Endodermal cell (in vitro differentiated cells): ENCODE measurements around the gene UBN1. TPM values are rescaled to one million over a fixed set of nuclear protein-coding genes. Genes with fewer than 3 reads are reported as not detected.

ENCODE experiments used
- DNase-seq: peaks from one replicate; pipeline ENCODE4 v3.0.0-alpha.2; 2017
- H3K27ac ChIP-seq: 2 replicates; pipeline ENCODE4 v1.5.1; 2013; ENCODE audit warnings: mild to moderate bottlenecking, low read depth, low read length, moderate library complexity
- H3K27me3 ChIP-seq: 2 replicates; pipeline ENCODE4 v1.6.1; 2013; ENCODE audit warnings: mild to moderate bottlenecking, low read length, moderate library complexity; ENCODE audit not compliant: insufficient read depth, control insufficient read depth, poor library complexity, severe bottlenecking
- H3K36me3 ChIP-seq: 2 replicates; pipeline ENCODE4 v1.7.0; 2013; ENCODE audit warnings: mild to moderate bottlenecking, low read length, moderate library complexity; ENCODE audit not compliant: control insufficient read depth, insufficient read depth
- H3K4me1 ChIP-seq: one replicate; pipeline ENCODE4 v1.7.0; 2013; ENCODE audit warnings: low read length; ENCODE audit not compliant: control insufficient read depth, insufficient read depth
- H3K4me3 ChIP-seq: 2 replicates; pipeline ENCODE4 v1.5.1; 2013; ENCODE audit warnings: mild to moderate bottlenecking, low read length, moderate library complexity
- H3K9ac ChIP-seq: 2 replicates; pipeline ENCODE4 v1.6.1; 2013; ENCODE audit warnings: mild to moderate bottlenecking, low read length, moderate library complexity; ENCODE audit not compliant: poor library complexity, severe bottlenecking; ENCODE audit errors: extremely low read depth
- H3K9me3 ChIP-seq: 2 replicates; pipeline ENCODE4 v1.6.1; 2013; ENCODE audit warnings: mild to moderate bottlenecking, low read length, moderate library complexity; ENCODE audit not compliant: control insufficient read depth
- H3K27ac Mint-ChIP-seq: 2 replicates; pipeline ENCODE4 v1.8.0; 2020; ENCODE audit warnings: mixed read lengths
- H3K27me3 Mint-ChIP-seq: 2 replicates; pipeline ENCODE4 v1.8.0; 2021; ENCODE audit warnings: mild to moderate bottlenecking, mixed read lengths; ENCODE audit not compliant: insufficient read depth
- H3K36me3 Mint-ChIP-seq: 2 replicates; pipeline ENCODE4 v1.8.0; 2020; ENCODE audit warnings: low read depth, mixed read lengths
- H3K4me1 Mint-ChIP-seq: 2 replicates; pipeline ENCODE4 v1.8.0; 2020; ENCODE audit warnings: mixed read lengths
- H3K4me3 Mint-ChIP-seq: 2 replicates; pipeline ENCODE4 v1.8.0; 2020; ENCODE audit warnings: mild to moderate bottlenecking, moderate library complexity, mixed read lengths
- H3K9me3 Mint-ChIP-seq: 2 replicates; pipeline ENCODE4 v1.8.0; 2020; ENCODE audit warnings: mild to moderate bottlenecking, mixed read lengths
- WGBS, 2 experiments: methylation state at CpG; one replicate each; pipeline versions ENCODE4 v1.1.5 to v1.1.7; 2013; ENCODE audit warnings: missing lambda C conversion rate in 2 of 2, mixed read lengths in 1 of 2; ENCODE audit not compliant: insufficient coverage in 1 of 2, insufficient read length in 1 of 2; 5-methylcytosine and 5-hydroxymethylcytosine counted together
- total RNA-seq, 2 donors: library from RNA; stranded (reverse); fragmentation: NEBNext Ultra II Directional in 1 of 2; extraction: Animal tissue kit (Norgen Biotek cat#: 25700) in 1 of 2; gene quantifications; 2 replicates in 1 of 2; 3 replicates in 1 of 2; pipeline ENCODE4 v1.2.1, GENCODE V29; 2021
- TF ChIP-seq, protein P1 (sequence below): fragments of 200-600 bp; sonication (generic); conservative IDR thresholded peaks from 2 replicates; pipeline ENCODE4 v1.5.0; 2021; ENCODE audit warnings: antibody characterized with exemption, mild to moderate bottlenecking

Gene UBN1
- total RNA-seq, 2 donors from 2014 or later: 36.8 to 46.7 TPM

DNA sequence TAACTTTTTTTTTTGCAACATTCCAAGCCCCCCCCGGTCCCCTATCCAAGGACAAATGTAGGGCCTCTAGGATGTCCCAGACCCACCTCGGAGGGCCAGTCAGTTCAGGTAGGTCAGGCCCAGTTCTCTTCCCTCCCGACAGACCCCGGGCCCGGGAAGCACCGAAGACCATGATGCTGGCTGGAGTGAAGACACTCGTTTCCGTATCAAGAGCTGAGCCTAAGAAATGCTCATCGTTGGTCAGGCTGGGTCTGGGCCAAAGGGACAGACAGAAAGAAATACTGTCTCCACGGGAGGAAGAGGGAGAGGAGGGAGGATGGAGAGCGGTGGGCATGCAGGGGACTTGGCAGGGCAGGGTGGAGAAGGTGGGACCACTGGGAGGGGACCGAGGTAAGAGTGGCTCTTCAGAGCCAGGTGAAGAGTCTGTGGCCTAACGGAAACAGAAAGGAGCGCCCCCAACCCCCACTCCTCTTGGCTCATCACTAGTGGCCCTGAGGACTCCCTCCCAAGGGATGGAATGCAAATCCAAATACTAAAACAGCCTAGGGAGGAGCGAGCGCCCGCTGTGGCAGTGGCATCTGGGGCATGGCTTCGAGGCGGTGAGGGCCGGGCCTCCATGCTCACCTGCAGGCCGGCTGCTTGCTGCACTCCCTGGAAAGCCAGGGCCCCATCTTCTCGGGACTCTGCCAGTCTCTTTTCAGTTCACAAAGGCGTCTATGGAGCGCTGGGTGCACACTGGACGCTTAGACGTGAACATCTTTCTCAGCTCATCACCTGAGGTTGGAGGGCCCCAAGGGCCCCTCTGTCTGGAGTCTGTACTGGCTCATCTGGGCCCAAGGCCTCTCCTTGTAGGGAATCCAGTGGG lies 43.2 kb upstream of the UBN1 start:
- peak overlapping the region; percentile 68 for H3K4me3 Mint-ChIP-seq
- TF ChIP-seq, protein P1, sequence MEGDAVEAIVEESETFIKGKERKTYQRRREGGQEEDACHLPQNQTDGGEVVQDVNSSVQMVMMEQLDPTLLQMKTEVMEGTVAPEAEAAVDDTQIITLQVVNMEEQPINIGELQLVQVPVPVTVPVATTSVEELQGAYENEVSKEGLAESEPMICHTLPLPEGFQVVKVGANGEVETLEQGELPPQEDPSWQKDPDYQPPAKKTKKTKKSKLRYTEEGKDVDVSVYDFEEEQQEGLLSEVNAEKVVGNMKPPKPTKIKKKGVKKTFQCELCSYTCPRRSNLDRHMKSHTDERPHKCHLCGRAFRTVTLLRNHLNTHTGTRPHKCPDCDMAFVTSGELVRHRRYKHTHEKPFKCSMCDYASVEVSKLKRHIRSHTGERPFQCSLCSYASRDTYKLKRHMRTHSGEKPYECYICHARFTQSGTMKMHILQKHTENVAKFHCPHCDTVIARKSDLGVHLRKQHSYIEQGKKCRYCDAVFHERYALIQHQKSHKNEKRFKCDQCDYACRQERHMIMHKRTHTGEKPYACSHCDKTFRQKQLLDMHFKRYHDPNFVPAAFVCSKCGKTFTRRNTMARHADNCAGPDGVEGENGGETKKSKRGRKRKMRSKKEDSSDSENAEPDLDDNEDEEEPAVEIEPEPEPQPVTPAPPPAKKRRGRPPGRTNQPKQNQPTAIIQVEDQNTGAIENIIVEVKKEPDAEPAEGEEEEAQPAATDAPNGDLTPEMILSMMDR: no peak
- peaks cover 34% of the 10 kb centered on the region for H3K36me3 Mint-ChIP-seq
- Histone ChIP-seq H3K4me1 (peaks cover 9% of the 10 kb centered on the region), H3K9ac (no peak overlapping the region), H3K4me3 (no peak overlapping the region), H3K9me3 (no peaks in the 10 kb centered on the region), H3K36me3 (peaks cover 35% of the 10 kb centered on the region), H3K27ac (no peak overlapping the region), H3K27me3 (no peaks in the 10 kb centered on the region)
- peaks cover 9% of the 10 kb centered on the region for H3K4me1 Mint-ChIP-seq
- WGBS, 2 experiments: 90 to 91% methylated on average over 22 to 26 of the region's 26 CpGs
- DNase-seq: no peak
- no peaks in the 10 kb centered on the region for H3K27me3 Mint-ChIP-seq
- peak overlapping the region; percentile 13 for H3K27ac Mint-ChIP-seq
- no peaks in the 10 kb centered on the region for H3K9me3 Mint-ChIP-seq

DNA sequence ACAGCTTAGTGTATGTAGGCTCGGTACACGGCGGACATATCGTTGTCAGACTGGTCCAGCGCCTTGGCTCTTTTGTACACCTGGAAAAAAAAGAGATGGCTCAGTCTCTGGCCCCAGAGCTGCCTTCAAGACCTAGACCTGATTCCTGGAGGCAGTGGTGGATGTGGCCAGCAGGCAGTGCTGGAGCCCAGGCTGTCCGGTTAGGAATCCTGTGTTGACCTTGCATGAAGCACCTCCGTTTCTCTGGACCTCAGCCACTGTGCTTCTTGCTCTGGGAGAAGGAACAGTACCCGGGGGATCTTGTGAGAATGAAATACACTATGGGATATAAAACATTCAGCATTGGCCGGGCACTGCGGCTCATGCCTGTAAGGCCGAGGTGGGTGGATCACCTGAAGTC lies 42.0 kb upstream of the UBN1 start:
- peak overlapping the region; percentile 44 for H3K27ac Mint-ChIP-seq
- Histone ChIP-seq H3K36me3 (peaks cover 43% of the 10 kb centered on the region), H3K4me1 (peaks cover 9% of the 10 kb centered on the region), H3K27ac (no peak overlapping the region), H3K27me3 (no peaks in the 10 kb centered on the region), H3K9ac (no peak overlapping the region), H3K9me3 (no peaks in the 10 kb centered on the region), H3K4me3 (no peak overlapping the region)
- H3K4me3 Mint-ChIP-seq: no peak overlapping the region
- peaks cover 9% of the 10 kb centered on the region for H3K4me1 Mint-ChIP-seq
- 93 to 95% methylated on average over 8 to 11 of the region's 11 CpGs for WGBS, 2 experiments
- no peaks in the 10 kb centered on the region for H3K27me3 Mint-ChIP-seq
- no peak for DNase-seq
- TF ChIP-seq, protein P1: no peak
- H3K36me3 Mint-ChIP-seq: peaks cover 34% of the 10 kb centered on the region
- no peaks in the 10 kb centered on the region for H3K9me3 Mint-ChIP-seq

DNA sequence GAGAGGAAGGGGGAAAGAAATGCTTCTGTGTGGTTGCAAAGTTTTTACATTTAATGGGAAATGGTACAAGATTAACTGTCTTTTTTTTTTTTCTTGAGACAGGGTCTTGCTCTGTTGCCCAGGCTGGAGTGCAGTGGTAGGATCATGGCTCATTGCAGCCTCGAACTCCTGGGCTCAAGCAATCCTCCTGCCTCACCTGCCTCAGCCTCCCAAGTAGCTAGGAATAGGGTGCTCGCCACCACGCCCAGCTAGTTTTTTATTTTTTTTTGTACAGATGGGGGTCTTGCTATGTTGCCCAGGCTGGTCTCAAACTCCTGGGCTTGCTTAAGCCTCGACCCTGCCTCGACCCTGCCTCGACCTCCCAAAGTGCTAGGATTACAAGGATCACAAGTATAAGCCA lies 41.0 kb upstream of the UBN1 start:
- no peak overlapping the region for H3K4me3 ChIP-seq
- DNase-seq: no peak
- Mint-ChIP-seq H3K4me3 (no peak overlapping the region), H3K4me1 (peaks cover 9% of the 10 kb centered on the region), H3K27ac (no peak overlapping the region), H3K9me3 (no peaks in the 10 kb centered on the region), H3K27me3 (no peaks in the 10 kb centered on the region), H3K36me3 (peaks cover 37% of the 10 kb centered on the region)
- H3K9me3 ChIP-seq: no peaks in the 10 kb centered on the region
- no peak overlapping the region for H3K9ac ChIP-seq
- H3K27ac ChIP-seq: no peak overlapping the region
- H3K36me3 ChIP-seq: peaks cover 47% of the 10 kb centered on the region
- H3K27me3 ChIP-seq: no peaks in the 10 kb centered on the region
- WGBS, 2 experiments: 94 to 96% methylated on average over 3 to 6 of the region's 6 CpGs
- peaks cover 5% of the 10 kb centered on the region for H3K4me1 ChIP-seq
- TF ChIP-seq, protein P1: no peak
